B cell (primary cell): ENCODE data around the gene SLC25A5. TPM values are rescaled to one million over a fixed set of nuclear protein-coding genes. Genes with fewer than 3 reads are reported as not detected.

Experiments used
- ATAC-seq: fragments of 200-7000 bp; cut with Tn5 transposase; one replicate; pipeline ENCODE4 v1.10.0; 2021; ENCODE audit warnings: low read depth, mild to moderate bottlenecking, moderate number of reproducible peaks, moderate library complexity
- CTCF ChIA-PET: fragments of 350-600 bp; sonication (Branson Sonifier 250); formaldehyde crosslinking; loops from one replicate; lab custom pipeline; 2021; ENCODE audit warnings: antibody characterized with exemption, inconsistent platforms; lab: Charles Lee
- POLR2A ChIA-PET: fragments of 350-600 bp; sonication (Branson Sonifier 250); formaldehyde crosslinking; loops from one replicate; lab custom pipeline; 2021; ENCODE audit warnings: antibody characterized with exemption; lab: Charles Lee
- DNase-seq: peaks from one replicate; pipeline ENCODE4 v3.0.0; 2013
- H2AFZ ChIP-seq: 2 replicates; pipeline ENCODE4 v1.6.1; 2012; ENCODE audit warnings: mild to moderate bottlenecking, low read depth, low read length; ENCODE audit not compliant: insufficient read depth, poor library complexity, severe bottlenecking
- H3K27ac ChIP-seq, 2 donors: 1 replicate in 1 of 2; 2 replicates in 1 of 2; pipeline ENCODE4 v1.5.1; 2012 to 2013; ENCODE audit warnings: low read length in 2 of 2, mild to moderate bottlenecking in 2 of 2, moderate library complexity in 1 of 2
- H3K27me3 ChIP-seq, 4 experiments: fragments of 200-600 bp in 1 of 4; sonication (generic) in 1 of 4; replicated peaks in 1 of 4; 1 replicate in 2 of 4; 2 replicates in 2 of 4; pipeline versions ENCODE4 v1.6.1 to v1.7.0; 2013 to 2016; ENCODE audit warnings: low read length in 3 of 4, mild to moderate bottlenecking in 2 of 4, mixed read lengths in 1 of 4, moderate library complexity in 1 of 4; ENCODE audit not compliant: insufficient read depth in 4 of 4, control insufficient read depth in 3 of 4; ENCODE audit errors: control extremely low read depth in 1 of 4
- H3K36me3 ChIP-seq, 2 experiments: replicated peaks in 1 of 2; 1 replicate in 1 of 2; 2 replicates in 1 of 2; pipeline versions ENCODE4 v1.6.1 to v1.7.1; 2013; ENCODE audit warnings: low read length in 1 of 2; ENCODE audit not compliant: insufficient read depth in 2 of 2, control insufficient read depth in 1 of 2; ENCODE audit errors: control extremely low read depth in 1 of 2, extremely low read depth in 1 of 2
- H3K4me1 ChIP-seq, 2 donors: fragments of 200-600 bp in 1 of 2; sonication (generic) in 1 of 2; 1 replicate in 1 of 2; 2 replicates in 1 of 2; pipeline versions ENCODE4 v1.5.1 to v1.6.1; 2013 to 2017; ENCODE audit warnings: low read length in 2 of 2; ENCODE audit not compliant: control insufficient read depth in 2 of 2, insufficient read depth in 2 of 2
- H3K4me2 ChIP-seq: replicated peaks from 2 replicates; pipeline ENCODE3; 2012; ENCODE audit warnings: mild to moderate bottlenecking, low read depth, low read length; ENCODE audit not compliant: poor library complexity, severe bottlenecking
- H3K4me3 ChIP-seq, 5 experiments: fragments of 200-600 bp in 1 of 5; sonication (generic) in 1 of 5; 1 replicate in 3 of 5; 2 replicates in 2 of 5; pipeline versions ENCODE4 v1.5.1 to v1.7.0; 2011 to 2016; ENCODE audit warnings: low read length in 4 of 5, mild to moderate bottlenecking in 4 of 5, low read depth in 2 of 5, control low read depth in 1 of 5, moderate library complexity in 1 of 5; ENCODE audit not compliant: insufficient read depth in 1 of 5; ENCODE audit errors: control extremely low read depth in 1 of 5, extremely low read depth in 1 of 5
- H3K79me2 ChIP-seq: fragments of 200-600 bp; sonication (generic); one replicate; pipeline ENCODE4 v1.6.0; 2016; ENCODE audit warnings: low read length; ENCODE audit not compliant: control insufficient read depth, insufficient read depth
- H3K9ac ChIP-seq: fragments of 200-600 bp; sonication (generic); 2 replicates; pipeline ENCODE4 v1.6.1; 2017; ENCODE audit warnings: mild to moderate bottlenecking, low read length, moderate library complexity
- H3K9me3 ChIP-seq, 3 donors: one replicate each; pipeline versions ENCODE4 v1.6.1 to v1.7.1; 2013; ENCODE audit warnings: low read length in 2 of 3; ENCODE audit not compliant: control insufficient read depth in 2 of 3, insufficient read depth in 1 of 3; ENCODE audit errors: control extremely low read depth in 1 of 3
- H4K20me1 ChIP-seq: 2 replicates; pipeline ENCODE4 v1.6.0; 2012; ENCODE audit warnings: mild to moderate bottlenecking, low read length; ENCODE audit not compliant: insufficient read depth, control insufficient read depth, poor library complexity, severe bottlenecking
- H3K27ac Mint-ChIP-seq: one replicate; pipeline ENCODE4 v1.8.0; 2021; ENCODE audit warnings: mixed read lengths
- H3K27me3 Mint-ChIP-seq: one replicate; pipeline ENCODE4 v1.8.0; 2021; ENCODE audit warnings: mixed read lengths
- H3K4me1 Mint-ChIP-seq: one replicate; pipeline ENCODE4 v1.8.0; 2021; ENCODE audit warnings: mixed read lengths
- H3K4me3 Mint-ChIP-seq: one replicate; pipeline ENCODE4 v1.8.0; 2021; ENCODE audit warnings: mixed read lengths
- H3K9me3 Mint-ChIP-seq: one replicate; pipeline ENCODE4 v1.8.0; 2022; ENCODE audit warnings: mixed read lengths; ENCODE audit not compliant: insufficient read depth
- EZH2 ChIP-seq: IDR thresholded peaks from 2 replicates; pipeline ENCODE4 v1.6.1; 2012; ENCODE audit warnings: borderline replicate concordance, low read depth, mild to moderate bottlenecking, moderate library complexity, low read length; ENCODE audit not compliant: insufficient read depth, poor library complexity, severe bottlenecking
- WGBS: methylation state at CpG from one replicate; pipeline ENCODE4 v1.1.5; 2013; ENCODE audit warnings: missing lambda C conversion rate; ENCODE audit not compliant: insufficient coverage; 5-methylcytosine and 5-hydroxymethylcytosine counted together
- intact Hi-C: fragments of 100-400 bp; cut with micrococcal nuclease; formaldehyde crosslinking; loops from one replicate; pipeline ENCODE4 v1.10.0; 2022
- polyA plus RNA-seq: library from polyadenylated mRNA; depleted of rRNA; stranded (reverse); fragments of >200 nt; gene quantifications from 2 replicates; pipeline ENCODE4 v1.2.3, GENCODE V29; 2012
- total RNA-seq, 2 donors: library from RNA; stranded (reverse); fragments of 120-200 nt in 1 of 2; gene quantifications; 1 replicate in 1 of 2; 2 replicates in 1 of 2; pipeline versions ENCODE4 v1.2.3 to v1.2.4, GENCODE V29; 2013 to 2022
- TF ChIP-seq, protein P1 (sequence below): fragments of 200-600 bp; IDR thresholded peaks from one replicate; pipeline ENCODE4 v1.8.0; 2022; ENCODE audit warnings: antibody characterized with exemption, mild to moderate bottlenecking

Gene SLC25A5
- total and polyA plus RNA-seq, 2 donors (not counting 1 experiment from before 2014, with no cell fraction given), result 142 to 443 TPM

DNA sequence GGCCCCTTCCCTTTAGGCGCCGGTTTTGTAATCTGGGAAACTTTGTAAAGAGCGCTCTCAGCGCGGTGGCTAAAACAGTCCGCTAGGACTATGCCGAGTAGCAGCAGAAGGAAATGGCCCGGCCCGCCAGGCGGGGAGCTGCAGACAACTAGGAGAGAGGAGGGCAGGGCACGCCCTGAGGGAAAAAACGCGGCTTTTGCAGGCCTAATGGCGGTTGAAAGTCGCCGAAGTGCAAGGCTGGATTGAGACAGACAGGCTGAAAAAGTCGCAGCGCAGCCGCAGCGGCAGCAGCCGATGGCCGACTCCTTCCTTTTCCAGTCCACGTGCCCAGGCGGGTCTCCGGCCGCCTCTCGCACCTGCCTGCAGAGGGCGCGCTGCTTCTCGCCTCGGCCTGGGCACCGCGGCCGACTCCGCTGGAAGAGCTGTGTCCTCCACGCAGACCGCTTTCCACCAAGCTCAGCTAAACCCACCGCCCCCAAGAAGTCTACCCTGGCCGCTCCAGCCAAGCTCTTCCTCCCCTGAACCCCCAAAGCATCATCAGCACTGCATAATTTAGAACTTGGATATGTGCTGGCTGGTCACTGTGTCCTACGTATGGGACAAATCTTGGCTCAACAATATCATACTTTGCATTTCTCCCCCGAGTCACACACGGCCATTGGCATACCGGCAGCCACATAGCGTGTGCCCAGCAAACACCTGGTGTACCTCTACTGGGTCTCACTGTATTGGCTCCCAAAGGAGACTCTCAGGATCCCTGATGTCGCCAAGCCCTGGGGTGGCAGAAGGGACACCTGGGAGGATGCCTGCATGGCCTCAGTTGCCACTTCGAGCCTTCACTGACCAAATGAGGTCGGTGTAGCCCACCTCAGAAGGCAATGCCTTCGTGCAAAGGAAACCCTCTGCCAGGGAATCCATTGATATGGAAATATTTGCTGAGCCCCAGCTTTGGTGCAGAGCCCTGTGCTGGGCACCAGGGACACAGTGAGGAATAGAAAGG, 14.5 kb downstream of the SLC25A5 start:
- peak overlapping the region; percentile 59 for H3K9ac ChIP-seq
- peak overlapping the region; percentile 79 for H3K4me2 ChIP-seq
- intact Hi-C loops, result loop anchor here (2.0 kb wide), 1 partner anchor 14 kb away; the partner anchor contains the start of gene SLC25A5
- H3K9me3 Mint-ChIP-seq, result no peaks in the 10 kb centered on the region
- DNase-seq, result peak; percentile 77
- H3K27me3 Mint-ChIP-seq, result no peaks in the 10 kb centered on the region
- ChIA-PET POLR2A (interaction anchor here (1.0 kb wide), 1 partner anchor 15 kb away, joined by 3 read pairs; the partner anchor contains the start of gene SLC25A5), CTCF (interaction anchor here (0.6 to 2.9 kb wide), 14 partner anchors 9 to 309 kb away, joined by 3 to 24 read pairs (median 4); partner anchors contain the start of genes RPL39 and SLC25A5)
- peak overlapping the region; percentile 88 for H3K4me3 Mint-ChIP-seq
- peaks cover 7% of the 10 kb centered on the region for H3K4me1 Mint-ChIP-seq
- no peaks in the 10 kb centered on the region for H3K36me3 ChIP-seq
- no peaks in the 10 kb centered on the region for H3K27me3 ChIP-seq
- H3K9me3 ChIP-seq, result no peaks in the 10 kb centered on the region
- ATAC-seq, result peak; percentile 92
- H3K4me1 ChIP-seq, result peaks cover 5 to 13% of the 10 kb centered on the region in 2 donors
- H3K27ac ChIP-seq, result peak overlapping the region in 1 of 2 donors; percentile 15
- peak overlapping the region in 4 of 5 experiments; percentile 48 to 60 (median 55) for H3K4me3 ChIP-seq
- H3K27ac Mint-ChIP-seq, result peak overlapping the region; percentile 80
- peak overlapping the region; percentile 83 for H2AFZ ChIP-seq
- WGBS, result 12% methylated on average over 28 of the region's 48 CpGs
- no peaks in the 10 kb centered on the region for H3K79me2 ChIP-seq
- H4K20me1 ChIP-seq, result no peaks in the 10 kb centered on the region
- TF ChIP-seq, protein P1, sequence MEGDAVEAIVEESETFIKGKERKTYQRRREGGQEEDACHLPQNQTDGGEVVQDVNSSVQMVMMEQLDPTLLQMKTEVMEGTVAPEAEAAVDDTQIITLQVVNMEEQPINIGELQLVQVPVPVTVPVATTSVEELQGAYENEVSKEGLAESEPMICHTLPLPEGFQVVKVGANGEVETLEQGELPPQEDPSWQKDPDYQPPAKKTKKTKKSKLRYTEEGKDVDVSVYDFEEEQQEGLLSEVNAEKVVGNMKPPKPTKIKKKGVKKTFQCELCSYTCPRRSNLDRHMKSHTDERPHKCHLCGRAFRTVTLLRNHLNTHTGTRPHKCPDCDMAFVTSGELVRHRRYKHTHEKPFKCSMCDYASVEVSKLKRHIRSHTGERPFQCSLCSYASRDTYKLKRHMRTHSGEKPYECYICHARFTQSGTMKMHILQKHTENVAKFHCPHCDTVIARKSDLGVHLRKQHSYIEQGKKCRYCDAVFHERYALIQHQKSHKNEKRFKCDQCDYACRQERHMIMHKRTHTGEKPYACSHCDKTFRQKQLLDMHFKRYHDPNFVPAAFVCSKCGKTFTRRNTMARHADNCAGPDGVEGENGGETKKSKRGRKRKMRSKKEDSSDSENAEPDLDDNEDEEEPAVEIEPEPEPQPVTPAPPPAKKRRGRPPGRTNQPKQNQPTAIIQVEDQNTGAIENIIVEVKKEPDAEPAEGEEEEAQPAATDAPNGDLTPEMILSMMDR, result peak; percentile 69
- no peak for TF ChIP-seq EZH2
